Urothelium cell line (cell line): ENCODE data around the gene CSNK1D.
"Not testable (repeated sequence)": the region's sequence is repeated elsewhere in the genome, so short reads cannot be mapped to it uniquely, and the experiment has no call there.

Experiments used
- DNase-seq: peaks from one replicate; pipeline ENCODE4 v3.0.0; 2011; ENCODE audit warnings: low spot score, mixed read lengths
- FAIRE-seq: peaks from 2 replicates; lab custom pipeline; 2011; peaks lifted over from hg19 to GRCh38; lab: Jason Lieb, UNC

The CSNK1D gene

GRCh38 chr17:82199496-82199895, 74.0 kb downstream of the CSNK1D start:
- no peak for DNase-seq
- FAIRE-seq, result peak; percentile 13

- FAIRE-seq (no peak), DNase-seq (no peak)
Observed at GRCh38 chr17:82198092-82198491, 75.4 kb downstream of the CSNK1D start.

GRCh38 chr17:82195675-82196672, 77.5 kb downstream of the CSNK1D start:
- FAIRE-seq (no peak), DNase-seq (no peak)

GRCh38 chr17:82194765-82195164, 78.7 kb downstream of the CSNK1D start:
- FAIRE-seq (no peak), DNase-seq (no peak)

GRCh38 chr17:82193520-82194220, 79.8 kb downstream of the CSNK1D start:
- DNase-seq, result no peak
- peak; percentile 93 for FAIRE-seq

GRCh38 chr17:82193050-82193449, 80.5 kb downstream of the CSNK1D start:
- DNase-seq, FAIRE-seq: not testable (repeated sequence)
